NOMO-1 (cell line): ENCODE measurements around the gene UBN1.

Experiments
- DNase-seq, 2 experiments: peaks; one replicate each; lab custom pipeline; 2025; ENCODE audit not compliant: unreplicated experiment in 2 of 2; lab: John Stamatoyannopoulos, UW

Gene UBN1

GRCh38 chr16:4846901-4847773 is at the start of gene UBN1, which contains the start of gene GLYR1:
Gene UBN1, plus strand, starts transcription at chr16:4847481. Its CDS starts 5,437 bp downstream, at chr16:4852918.
Gene GLYR1, minus strand, starts transcription at chr16:4847288. Its CDS starts 23 bp downstream, at chr16:4847265.
- DNase-seq = peak; percentile 96 to 97

- DNase-seq = no peak
Measured at GRCh38 chr16:4797805-4798252, 49.5 kb upstream of the UBN1 start.

- no peak for DNase-seq
Measured at GRCh38 chr16:4798456-4798855, 48.8 kb upstream of the UBN1 start.

- no peak for DNase-seq
Measured at GRCh38 chr16:4799171-4799855, 48.0 kb upstream of the UBN1 start.

GRCh38 chr16:4800290-4801041 is 46.8 kb upstream of the UBN1 start:
- DNase-seq = peak; percentile 75

- DNase-seq = peak in 1 of 2 experiments; percentile 6
Measured at GRCh38 chr16:4801051-4801961, 46.0 kb upstream of the UBN1 start.

- DNase-seq = peak; percentile 57 to 84
Measured at GRCh38 chr16:4801962-4802658, 45.2 kb upstream of the UBN1 start, which contains the start of gene ROGDI. Gene ROGDI, minus strand, starts transcription at chr16:4802633. Its CDS starts 62 bp downstream, at chr16:4802571.

- peak; percentile 92 to 94 for DNase-seq
Measured at GRCh38 chr16:4802659-4803287, 44.5 kb upstream of the UBN1 start.

- DNase-seq = peak; percentile 55 to 70
Measured at GRCh38 chr16:4803401-4803844, 43.9 kb upstream of the UBN1 start.

- no peak for DNase-seq
Measured at GRCh38 chr16:4803898-4804762, 43.2 kb upstream of the UBN1 start.

GRCh38 chr16:4805231-4805630 is 42.0 kb upstream of the UBN1 start:
- DNase-seq = no peak

GRCh38 chr16:4806280-4806679 is 41.0 kb upstream of the UBN1 start:
- no peak for DNase-seq

GRCh38 chr16:4811242-4811641 is 36.0 kb upstream of the UBN1 start:
- no peak for DNase-seq

- no peak for DNase-seq
Measured at GRCh38 chr16:4811773-4812172, 35.5 kb upstream of the UBN1 start.

GRCh38 chr16:4813251-4814003 is 33.9 kb upstream of the UBN1 start:
- DNase-seq = no peak

- no peak for DNase-seq
Measured at GRCh38 chr16:4814046-4814445, 33.2 kb upstream of the UBN1 start.

- DNase-seq = no peak
Measured at GRCh38 chr16:4814542-4815173, 32.6 kb upstream of the UBN1 start.
